D721Med (cell line): ENCODE measurements around the gene ZC3H15.

Experiments used
- DNase-seq: peaks from one replicate; pipeline ENCODE4 v3.0.0; 2011; ENCODE audit warnings: low spot score; ENCODE audit not compliant: insufficient read length
- FAIRE-seq: peaks from 2 replicates; lab custom pipeline; 2011; peaks lifted over from hg19 to GRCh38; lab: Jason Lieb, UNC
- CTCF ChIP-seq: IDR thresholded peaks from 2 replicates; pipeline ENCODE4 v1.5.1; 2012; ENCODE audit warnings: mild to moderate bottlenecking, control low read depth; ENCODE audit not compliant: insufficient read depth; ENCODE audit errors: missing control alignments

ZC3H15 gene

DNA sequence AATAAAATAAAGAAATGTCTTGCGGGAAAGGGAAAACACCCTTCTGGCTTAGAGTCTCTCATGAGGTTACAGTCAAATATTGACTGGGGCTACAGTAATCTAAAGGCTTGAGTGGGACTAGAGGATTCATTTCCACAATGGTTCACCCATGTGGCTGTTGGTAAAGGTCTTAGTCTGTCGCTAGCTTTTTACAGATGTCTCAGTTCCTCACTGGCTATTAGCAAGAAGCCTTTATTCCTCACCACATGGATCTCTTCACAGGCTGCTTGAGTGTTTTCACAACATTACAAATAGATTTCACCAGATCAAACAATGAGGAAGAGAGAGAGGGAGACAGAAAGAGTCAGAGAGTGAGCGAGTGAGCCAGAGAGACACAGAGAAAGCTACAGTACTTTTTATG, 8.3 kb upstream of the ZC3H15 start:
- TF ChIP-seq CTCF, result no peak
- no peak for FAIRE-seq
- no peak for DNase-seq

GRCh38 chr2:186480991-186481390, 5.1 kb upstream of the ZC3H15 start:
- no peak for TF ChIP-seq CTCF
- DNase-seq (no peak), FAIRE-seq (no peak)

DNA sequence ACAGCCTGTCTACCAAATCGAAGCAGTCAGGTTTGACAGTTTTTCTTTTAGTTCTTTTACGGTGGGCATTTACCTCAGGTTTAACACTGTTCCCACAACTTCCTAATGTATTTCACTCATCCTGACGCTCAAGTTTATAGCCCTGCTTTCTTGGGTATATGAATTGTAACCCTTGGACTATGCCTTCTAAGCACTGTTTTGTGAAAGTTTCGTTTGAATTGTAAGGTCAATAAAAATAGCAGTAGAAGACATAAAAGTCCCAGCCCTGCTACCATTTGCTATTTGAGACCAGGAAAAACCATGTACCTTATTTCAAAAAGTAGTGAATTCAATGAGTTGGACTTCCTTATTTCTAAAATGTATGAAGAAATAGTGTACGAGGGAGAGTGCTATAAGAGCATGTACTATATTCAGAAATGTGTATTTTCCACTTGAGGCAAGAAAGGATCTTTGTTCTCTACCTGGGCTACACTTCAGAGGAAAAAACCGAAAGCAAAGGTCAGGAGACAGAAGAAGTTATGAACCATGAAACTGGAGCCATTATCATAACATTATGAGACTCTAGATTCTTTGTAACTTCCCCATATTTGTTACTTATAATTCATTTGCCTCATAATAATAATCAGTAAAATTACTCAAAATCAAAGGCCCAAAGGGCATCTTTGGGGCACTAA, 1.9 kb upstream of the ZC3H15 start:
- no peak for FAIRE-seq
- no peak for DNase-seq
- no peak for TF ChIP-seq CTCF

GRCh38 chr2:186485576-186485870, 537 bp upstream of the ZC3H15 start:
- FAIRE-seq (no peak), DNase-seq (no peak)
- TF ChIP-seq CTCF, result no peak

GRCh38 chr2:186486651-186487647, 889 bp downstream of the ZC3H15 start:
- TF ChIP-seq CTCF, result no peak
- DNase-seq, result no peak
- FAIRE-seq, result no peak

GRCh38 chr2:186493564-186494085, 7.6 kb downstream of the ZC3H15 start:
- FAIRE-seq, result no peak
- no peak for TF ChIP-seq CTCF
- no peak for DNase-seq
